ENCODE measurements around the gene RMND5B. TPM values are rescaled to one million over a fixed set of nuclear protein-coding genes. Genes with fewer than 3 reads are reported as not detected.
"Not testable (repeated sequence)": the region's sequence is repeated elsewhere in the genome, so short reads cannot be mapped to it uniquely, and the experiment has no call there.

The RMND5B gene
- total RNA-seq, 2 donors from 2014 or later, result 25.7 to 49.8 TPM

GRCh38 chr5:178196986-178197385, 66.2 kb downstream of the RMND5B start:
- H3K36me3 ChIP-seq (replicated peaks in 1 of 2; ENCODE audit: insufficient read depth in 1 of 2, low read depth in 2 of 2), result no peaks in the 10 kb centered on the region
- TF ChIP-seq POLR2A (IDR thresholded peaks at IDR 0.05), result no peak
- TF ChIP-seq CTCF (IDR thresholded peaks at IDR 0.05), result peak in 5 of 7 experiments; percentile 21 to 35 (median 28)
- H3K27ac ChIP-seq, result no peak overlapping the region
- H3K4me1 ChIP-seq, result no peaks in the 10 kb centered on the region
- no peak overlapping the region for H3K4me3 ChIP-seq
- 69 to 72% methylated on average over 7 to 8 of the region's 8 CpGs for WGBS, 2 donors
- ATAC-seq (no peak), DNase-seq (peak in 1 of 4 donors; percentile 28)
- intact Hi-C loops (cut with DNase I), result no loop called here
- H3K9me3 ChIP-seq, result no peaks in the 10 kb centered on the region
- peaks cover 0 to 3% of the 10 kb centered on the region in 2 donors for H3K27me3 ChIP-seq

GRCh38 chr5:178198151-178198550, 67.3 kb downstream of the RMND5B start:
- ATAC-seq; H3K9me3 ChIP-seq; H3K27ac ChIP-seq; H3K36me3 ChIP-seq (replicated peaks in 1 of 2; ENCODE audit: insufficient read depth in 1 of 2, low read depth in 2 of 2); DNase-seq; H3K27me3 ChIP-seq; H3K4me3 ChIP-seq; H3K4me1 ChIP-seq; intact Hi-C loops (cut with DNase I): not testable (repeated sequence)
- WGBS, 2 donors, result 72 to 76% methylated on average over 10 to 11 of the region's 11 CpGs

- TF ChIP-seq CTCF (IDR thresholded peaks at IDR 0.05), result no peak
- no peak for TF ChIP-seq POLR2A (IDR thresholded peaks at IDR 0.05)
- no peak for ATAC-seq
- no peak for DNase-seq
- H3K36me3 ChIP-seq (replicated peaks in 1 of 2; ENCODE audit: insufficient read depth in 1 of 2, low read depth in 2 of 2), result no peaks in the 10 kb centered on the region
- intact Hi-C loops (cut with DNase I), result no loop called here
- no peaks in the 10 kb centered on the region for H3K27me3 ChIP-seq
- H3K27ac ChIP-seq, result no peak overlapping the region
- no peak overlapping the region for H3K4me3 ChIP-seq
- WGBS, 2 donors, result 75 to 85% methylated on average over 11 of the region's 11 CpGs
- H3K9me3 ChIP-seq, result no peaks in the 10 kb centered on the region
- H3K4me1 ChIP-seq, result no peaks in the 10 kb centered on the region
Observed at GRCh38 chr5:178198706-178199105, 67.9 kb downstream of the RMND5B start.

- no peak overlapping the region for H3K27ac ChIP-seq
- no peaks in the 10 kb centered on the region for H3K27me3 ChIP-seq
- no peak for TF ChIP-seq CTCF (IDR thresholded peaks at IDR 0.05)
- TF ChIP-seq POLR2A (IDR thresholded peaks at IDR 0.05), result no peak
- 77 to 78% methylated on average over 12 of the region's 12 CpGs for WGBS, 2 donors
- ATAC-seq (no peak), DNase-seq (no peak)
- intact Hi-C loops (cut with DNase I), result loop anchor here (10.0 kb wide), 1 partner anchor 75 kb away; no protein-coding TSS in a partner anchor
- H3K4me1 ChIP-seq, result no peaks in the 10 kb centered on the region
- H3K36me3 ChIP-seq (replicated peaks in 1 of 2; ENCODE audit: insufficient read depth in 1 of 2, low read depth in 2 of 2), result no peaks in the 10 kb centered on the region
- H3K4me3 ChIP-seq, result no peak overlapping the region
- H3K9me3 ChIP-seq, result no peaks in the 10 kb centered on the region
Observed at GRCh38 chr5:178199581-178200434, 69.0 kb downstream of the RMND5B start.

Other genes starting within 250 kb of the RMND5B start
- not detected for gene PROP1, start 134.8 kb upstream of the RMND5B start, total RNA-seq
- gene N4BP3, start 17.5 kb upstream of the RMND5B start, total RNA-seq, result 1 to 10 TPM in 1 of 2 donors, under 1 TPM in 1; 0.52 to 2.6 TPM
- 10 to 100 TPM; 63.9 to 80.2 TPM for gene NHP2, start 22.9 kb downstream of the RMND5B start, total RNA-seq
- gene GMCL2, start 56.4 kb downstream of the RMND5B start, total RNA-seq, result not detected
- 10 to 100 TPM; 42.0 to 73.8 TPM for gene HNRNPAB, start 73.5 kb downstream of the RMND5B start, total RNA-seq
- gene PHYKPL, start 101.8 kb downstream of the RMND5B start, total RNA-seq, result 10 to 100 TPM; 47.0 to 76.5 TPM

Data from body of pancreas (tissue), 4 donors.